OCI-LY1 (cell line): ENCODE results near the gene DNAH8.

Source experiments
- CTCF ChIP-seq: fragments of 200-600 bp; sonication (generic), shearing (Covaris generic); IDR thresholded peaks from 2 replicates; pipeline ENCODE4 v1.5.1; 2017; ENCODE audit warnings: mild to moderate bottlenecking, antibody characterized with exemption, low read length, moderate library complexity, mixed read lengths
- EZH2 ChIP-seq: fragments of 200-600 bp; sonication (generic), shearing (Covaris generic); IDR thresholded peaks from 2 replicates; pipeline ENCODE4 v1.8.0; 2017; ENCODE audit warnings: borderline replicate concordance, mixed run types, mild to moderate bottlenecking, antibody characterized with exemption, low read length, moderate library complexity, mixed read lengths

DNA sequence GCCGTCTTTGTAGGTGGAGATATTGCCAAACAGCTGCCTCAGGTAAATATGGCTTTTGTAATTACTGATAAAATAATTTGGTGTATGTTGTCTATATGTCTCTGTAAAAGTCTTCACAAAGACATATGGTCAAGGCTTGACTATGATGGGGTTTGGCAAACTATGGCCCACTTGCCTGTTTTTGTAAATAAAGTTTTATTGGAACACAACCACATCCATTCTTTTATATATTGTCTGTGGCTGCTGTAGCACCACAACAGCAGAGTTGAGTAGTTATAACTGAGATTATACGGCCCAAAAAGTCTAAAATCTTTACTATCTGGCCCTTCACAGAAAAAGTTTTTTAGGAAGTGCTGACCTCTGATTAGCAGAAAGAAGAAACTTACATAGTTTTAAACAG, 133.6 kb downstream of the DNAH8 start:
- TF ChIP-seq CTCF (no peak), EZH2 (no peak)
